Activated T-helper 17 cell treated with anti-CD3 and anti-CD28 coated beads, Interleukin-2, amount 50 U/mL, for 72 hours (primary cell): ENCODE data around the gene TBCD. TPM values are rescaled to one million over a fixed set of nuclear protein-coding genes. Genes with fewer than 3 reads are reported as not detected.

Experiments
- ATAC-seq: fragments of 150-1000 bp; cut with Tn5 transposase; replicated peaks from 2 replicates; pipeline ENCODE4 v1.10.0; 2021; ENCODE audit warnings: mild to moderate bottlenecking, moderate library complexity
- H3K27ac Mint-ChIP-seq: one replicate; pipeline ENCODE4 v1.8.0; 2022; ENCODE audit warnings: mixed read lengths
- H3K27me3 Mint-ChIP-seq: one replicate; pipeline ENCODE4 v1.8.0; 2022; ENCODE audit warnings: mixed read lengths
- H3K36me3 Mint-ChIP-seq: one replicate; pipeline ENCODE4 v1.8.0; 2022; ENCODE audit warnings: low read depth, mild to moderate bottlenecking, mixed read lengths
- H3K4me1 Mint-ChIP-seq: one replicate; pipeline ENCODE4 v1.8.0; 2022; ENCODE audit warnings: mixed read lengths
- H3K4me3 Mint-ChIP-seq: one replicate; pipeline ENCODE4 v1.8.0; 2022; ENCODE audit warnings: mild to moderate bottlenecking, mixed read lengths
- H3K9me3 Mint-ChIP-seq: one replicate; pipeline ENCODE4 v1.8.0; 2022; ENCODE audit warnings: mixed read lengths
- total RNA-seq, 2 donors: library from RNA; stranded (reverse); gene quantifications; one replicate each; pipeline ENCODE4 v1.2.3, GENCODE V29; 2022

Gene TBCD
- total RNA-seq = 100 to 1,000 TPM; 111 to 139 TPM

GRCh38 chr17:82751571-82752370, at the start of gene TBCD:
Gene TBCD, plus strand, starts transcription at chr17:82752065. Its CDS starts 129 bp downstream, at chr17:82752194.
- H3K4me1 Mint-ChIP-seq = peaks cover 7% of the 10 kb centered on the region

GRCh38 chr17:82702231-82702927, 49.5 kb upstream of the TBCD start:
- Mint-ChIP-seq H3K4me1 (no peaks in the 10 kb centered on the region), H3K36me3 (no peaks in the 10 kb centered on the region), H3K9me3 (no peaks in the 10 kb centered on the region), H3K4me3 (no peak overlapping the region), H3K27me3 (no peaks in the 10 kb centered on the region), H3K27ac (no peak overlapping the region)
- ATAC-seq = no peak

More at GRCh38 chr17:82751571-82752370, at the start of gene TBCD:
- H3K27me3 Mint-ChIP-seq = no peaks in the 10 kb centered on the region
- no peak within 1 kb of the TSS for H3K27ac Mint-ChIP-seq
- H3K36me3 Mint-ChIP-seq = peaks cover 15% of the 10 kb centered on the region
- no peaks in the 10 kb centered on the region for H3K9me3 Mint-ChIP-seq
- ATAC-seq = peak; percentile 85
- H3K4me3 Mint-ChIP-seq = peak within 1 kb of the TSS; percentile 74

GRCh38 chr17:82703036-82703745, 48.7 kb upstream of the TBCD start:
- no peaks in the 10 kb centered on the region for H3K36me3 Mint-ChIP-seq
- no peak overlapping the region for H3K27ac Mint-ChIP-seq
- ATAC-seq = no peak
- no peaks in the 10 kb centered on the region for H3K9me3 Mint-ChIP-seq
- H3K27me3 Mint-ChIP-seq = no peaks in the 10 kb centered on the region
- no peak overlapping the region for H3K4me3 Mint-ChIP-seq
- no peaks in the 10 kb centered on the region for H3K4me1 Mint-ChIP-seq

GRCh38 chr17:82703935-82704865, 47.7 kb upstream of the TBCD start:
- ATAC-seq = no peak
- H3K27ac Mint-ChIP-seq = no peak overlapping the region
- no peak overlapping the region for H3K4me3 Mint-ChIP-seq
- no peaks in the 10 kb centered on the region for H3K4me1 Mint-ChIP-seq
- no peaks in the 10 kb centered on the region for H3K27me3 Mint-ChIP-seq
- H3K36me3 Mint-ChIP-seq = no peaks in the 10 kb centered on the region
- no peaks in the 10 kb centered on the region for H3K9me3 Mint-ChIP-seq

- Mint-ChIP-seq H3K27ac (no peak overlapping the region), H3K27me3 (no peaks in the 10 kb centered on the region), H3K4me3 (no peak overlapping the region), H3K4me1 (no peaks in the 10 kb centered on the region), H3K36me3 (no peaks in the 10 kb centered on the region), H3K9me3 (no peaks in the 10 kb centered on the region)
- no peak for ATAC-seq
Measured at GRCh38 chr17:82704886-82705285, 47.0 kb upstream of the TBCD start.

GRCh38 chr17:82705756-82706155, 46.1 kb upstream of the TBCD start:
- Mint-ChIP-seq H3K36me3 (no peaks in the 10 kb centered on the region), H3K27ac (no peak overlapping the region), H3K4me1 (no peaks in the 10 kb centered on the region), H3K9me3 (no peaks in the 10 kb centered on the region), H3K4me3 (no peak overlapping the region), H3K27me3 (no peaks in the 10 kb centered on the region)
- no peak for ATAC-seq

- H3K36me3 Mint-ChIP-seq = no peaks in the 10 kb centered on the region
- H3K27me3 Mint-ChIP-seq = no peaks in the 10 kb centered on the region
- H3K4me3 Mint-ChIP-seq = no peak overlapping the region
- no peak overlapping the region for H3K27ac Mint-ChIP-seq
- no peaks in the 10 kb centered on the region for H3K4me1 Mint-ChIP-seq
- no peak for ATAC-seq
- no peaks in the 10 kb centered on the region for H3K9me3 Mint-ChIP-seq
Measured at GRCh38 chr17:82709024-82709675, 42.7 kb upstream of the TBCD start.

- no peaks in the 10 kb centered on the region for H3K36me3 Mint-ChIP-seq
- ATAC-seq = no peak
- H3K4me3 Mint-ChIP-seq = no peak overlapping the region
Measured at GRCh38 chr17:82709676-82710498, 42.0 kb upstream of the TBCD start.

GRCh38 chr17:82710499-82711232, 41.2 kb upstream of the TBCD start:
- no peak overlapping the region for H3K4me3 Mint-ChIP-seq
- no peaks in the 10 kb centered on the region for H3K27me3 Mint-ChIP-seq
- no peaks in the 10 kb centered on the region for H3K9me3 Mint-ChIP-seq
- no peak for ATAC-seq
- H3K27ac Mint-ChIP-seq = no peak overlapping the region
- no peaks in the 10 kb centered on the region for H3K4me1 Mint-ChIP-seq
- H3K36me3 Mint-ChIP-seq = no peaks in the 10 kb centered on the region

More at GRCh38 chr17:82709676-82710498, 42.0 kb upstream of the TBCD start:
- H3K27me3 Mint-ChIP-seq = no peaks in the 10 kb centered on the region
- H3K4me1 Mint-ChIP-seq = no peaks in the 10 kb centered on the region
- H3K9me3 Mint-ChIP-seq = no peaks in the 10 kb centered on the region
- no peak overlapping the region for H3K27ac Mint-ChIP-seq

- Mint-ChIP-seq H3K4me1 (peaks cover 8% of the 10 kb centered on the region), H3K9me3 (no peaks in the 10 kb centered on the region), H3K27me3 (no peaks in the 10 kb centered on the region), H3K4me3 (no peak overlapping the region), H3K27ac (no peak overlapping the region), H3K36me3 (peaks cover 5% of the 10 kb centered on the region)
- ATAC-seq = no peak
Measured at GRCh38 chr17:82713071-82713723, 38.7 kb upstream of the TBCD start.

- H3K4me1 Mint-ChIP-seq = peaks cover 8% of the 10 kb centered on the region
- H3K4me3 Mint-ChIP-seq = peak within 1 kb of the TSS; percentile 59
Measured at GRCh38 chr17:82716203-82717010, 35.5 kb upstream of the TBCD start, which contains the start of gene FN3KRP. Gene FN3KRP, plus strand, starts transcription at chr17:82716706. Its CDS starts 50 bp downstream, at chr17:82716756.

More at GRCh38 chr17:82716203-82717010, 35.5 kb upstream of the TBCD start, which contains the start of gene FN3KRP:
- Mint-ChIP-seq H3K36me3 (peaks cover 33% of the 10 kb centered on the region), H3K27ac (peak within 1 kb of the TSS; percentile 0), H3K9me3 (no peaks in the 10 kb centered on the region), H3K27me3 (no peaks in the 10 kb centered on the region)
- peak; percentile 95 for ATAC-seq
